ENCODE results near the gene IWS1.
"Not testable (repeated sequence)": the region's sequence is repeated elsewhere in the genome, so short reads cannot be mapped to it uniquely, and the experiment has no call there.

The IWS1 gene

GRCh38 chr2:127528487-127528886, 2.2 kb upstream of the IWS1 start:
- DNase-seq = no peak

- peak in 1 of 56 donors; percentile 59 for DNase-seq
Measured at GRCh38 chr2:127527001-127527804, 914 bp upstream of the IWS1 start.

DNA sequence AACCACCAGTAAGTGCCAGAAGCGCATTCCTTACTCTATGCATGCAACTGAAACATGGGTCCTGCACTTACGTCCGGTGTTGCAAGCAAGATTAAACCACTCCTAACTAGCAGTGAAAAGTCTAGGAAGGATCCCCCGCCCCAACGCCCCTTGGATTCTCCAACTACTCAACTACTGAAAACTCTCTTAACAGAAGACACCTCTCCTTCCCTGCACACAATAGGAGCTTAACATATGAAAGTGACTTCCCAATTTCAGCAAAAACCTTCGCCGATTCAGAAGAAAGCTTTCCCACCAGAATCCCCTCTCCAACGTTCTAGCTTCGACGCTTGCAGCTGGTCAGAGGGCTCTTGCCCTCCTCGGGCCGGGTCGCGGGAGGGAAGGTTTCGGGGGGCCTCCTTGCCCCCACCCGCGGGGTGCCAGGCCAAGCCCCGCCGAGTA, 578 bp downstream of the IWS1 start:
- DNase-seq = peak in 2 of 56 donors; percentile 37 to 56

DNA sequence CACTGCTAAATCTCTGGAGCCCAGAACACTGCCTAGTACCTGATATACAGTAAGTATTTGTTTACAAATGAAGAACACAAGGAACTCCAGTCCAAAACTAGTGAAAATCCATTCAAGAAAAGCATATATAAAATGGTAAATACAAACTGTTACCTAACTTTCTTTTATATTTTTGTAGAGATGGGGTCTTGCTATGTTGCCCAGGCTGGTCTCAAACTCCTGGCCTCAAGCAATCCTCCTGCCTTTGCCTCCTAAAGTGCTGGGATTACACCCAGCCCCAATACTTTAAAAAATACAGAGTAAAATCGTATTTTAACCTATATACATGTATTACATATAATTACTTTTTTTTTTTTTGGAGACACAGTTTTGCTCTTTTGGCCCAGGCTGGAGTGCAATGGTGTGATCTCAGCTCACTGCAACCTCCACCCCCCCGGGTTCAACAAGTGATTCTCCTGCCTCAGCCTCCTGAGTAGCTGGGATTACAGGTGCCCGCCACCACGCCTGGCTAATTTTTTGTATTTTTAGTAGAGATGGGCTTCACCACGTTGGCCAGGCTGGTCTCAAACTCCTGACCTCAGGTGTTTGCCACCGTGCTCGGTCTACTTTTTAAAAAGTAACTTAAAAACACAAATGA, 2.0 kb downstream of the IWS1 start:
- not testable (repeated sequence) for DNase-seq

DNA sequence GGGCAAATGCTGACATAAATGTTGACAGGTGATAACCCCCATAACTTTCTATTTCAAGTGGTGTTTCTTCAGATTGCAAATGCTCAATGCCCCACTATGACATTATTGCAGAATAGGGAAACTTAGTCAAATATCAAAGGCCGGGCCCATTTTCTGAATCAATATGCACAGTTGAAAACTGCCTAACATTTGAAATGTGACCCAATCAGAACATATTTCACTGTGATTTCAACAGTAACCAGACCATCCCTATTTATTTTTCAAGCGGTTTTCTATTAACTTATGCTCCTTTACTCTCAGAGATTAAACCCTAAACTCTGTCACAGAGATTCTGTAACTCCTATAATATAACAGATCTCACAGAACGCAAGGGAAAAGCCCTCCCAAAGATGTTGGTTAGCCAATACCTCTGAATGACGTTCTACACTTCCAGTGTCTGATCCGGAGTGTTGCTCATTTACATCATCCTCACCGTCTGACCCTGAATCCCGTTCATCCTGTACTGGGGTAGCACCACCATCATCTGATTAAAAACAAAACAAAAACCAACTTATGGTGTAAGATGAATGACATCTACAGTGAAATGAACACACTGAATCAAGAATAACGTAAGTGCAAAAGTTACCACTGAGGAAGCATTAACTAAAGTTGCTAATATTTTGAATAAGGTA, 2.9 kb downstream of the IWS1 start:
- DNase-seq = no peak

- DNase-seq = no peak
Measured at GRCh38 chr2:127520424-127520823, 5.9 kb downstream of the IWS1 start.

- DNase-seq = no peak
Measured at GRCh38 chr2:127517465-127517864, 8.8 kb downstream of the IWS1 start.

DNA sequence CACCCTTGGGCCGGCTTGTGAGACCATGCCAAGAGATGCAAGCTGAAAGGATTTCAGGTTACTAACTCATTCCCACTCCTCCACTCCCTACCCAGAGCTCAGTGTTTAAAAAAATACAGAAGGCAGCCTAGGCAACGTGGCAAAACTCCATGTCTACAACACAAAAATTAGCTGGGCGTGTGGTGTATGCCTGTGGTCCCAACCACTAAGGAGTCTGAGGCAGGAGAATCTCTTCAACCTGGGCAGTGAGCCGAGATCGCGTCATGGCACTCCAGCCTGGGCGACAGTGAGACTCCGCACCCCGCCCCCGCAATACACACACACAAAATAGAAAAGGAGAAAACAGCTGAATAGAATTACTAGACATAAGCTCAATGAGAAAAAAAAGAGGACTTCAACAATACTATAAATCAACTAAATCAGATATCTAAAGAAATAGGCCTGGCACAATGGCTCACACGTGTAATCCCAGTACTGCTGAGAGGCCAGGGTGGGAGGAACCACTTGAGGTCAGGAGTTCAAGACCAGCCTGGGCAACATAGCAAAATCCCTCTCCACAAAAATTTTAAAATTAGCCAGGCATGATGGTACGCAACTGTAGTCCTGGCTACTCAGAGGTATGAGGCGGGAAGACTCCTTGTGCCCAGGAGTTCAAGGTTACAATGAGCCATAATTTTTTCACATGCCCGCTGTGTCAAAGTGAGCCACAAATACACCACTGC, 10.1 kb downstream of the IWS1 start:
- peak in 46 of 56 donors; percentile 8 to 85 (median 45) for DNase-seq

GRCh38 chr2:127515383-127515915, 10.8 kb downstream of the IWS1 start:
- peak in 1 of 56 donors; percentile 48 for DNase-seq

DNA sequence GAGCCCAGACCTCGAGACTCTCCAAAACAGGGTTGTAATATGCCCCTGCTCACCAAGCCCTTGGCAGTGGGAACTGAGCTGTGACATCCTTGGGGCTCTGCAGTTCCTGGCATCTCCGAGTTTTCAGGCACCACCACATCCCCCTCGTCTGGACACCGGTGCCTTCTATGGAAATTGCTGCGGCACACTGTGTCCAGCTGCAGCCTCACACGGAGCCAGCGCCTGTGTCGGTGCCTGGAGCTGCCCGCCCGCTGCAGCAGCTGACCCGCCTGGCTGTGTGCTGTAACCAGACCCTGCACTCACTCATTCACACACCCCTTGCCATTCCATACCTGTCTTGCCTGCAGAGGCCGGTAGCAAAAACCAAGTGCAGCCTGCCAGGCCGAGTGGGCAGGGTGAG, 11.8 kb downstream of the IWS1 start:
- peak in 45 of 56 donors; percentile 13 to 82 (median 57) for DNase-seq

DNA sequence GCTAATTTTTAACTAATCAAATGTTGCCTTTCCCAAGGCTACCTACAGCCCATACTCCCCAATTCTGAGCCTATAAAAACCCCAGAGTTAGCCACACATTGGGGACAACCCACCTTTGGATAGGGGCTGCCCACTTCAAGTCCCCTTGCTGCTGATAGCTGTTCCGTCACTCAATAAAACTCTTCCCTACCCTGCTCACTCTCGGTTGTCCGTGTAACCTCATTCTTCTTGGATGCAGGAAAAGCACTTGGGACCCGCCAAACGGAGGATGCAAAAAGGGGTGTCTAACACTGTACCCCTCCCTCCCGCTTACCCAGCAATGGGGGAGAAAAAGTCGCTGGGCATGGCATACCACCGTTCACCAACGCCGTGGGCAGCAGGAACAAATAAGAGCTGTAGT, 12.2 kb downstream of the IWS1 start:
- DNase-seq = peak in 1 of 56 donors; percentile 53

GRCh38 chr2:127512362-127512761, 13.9 kb downstream of the IWS1 start:
- no peak for DNase-seq

DNA sequence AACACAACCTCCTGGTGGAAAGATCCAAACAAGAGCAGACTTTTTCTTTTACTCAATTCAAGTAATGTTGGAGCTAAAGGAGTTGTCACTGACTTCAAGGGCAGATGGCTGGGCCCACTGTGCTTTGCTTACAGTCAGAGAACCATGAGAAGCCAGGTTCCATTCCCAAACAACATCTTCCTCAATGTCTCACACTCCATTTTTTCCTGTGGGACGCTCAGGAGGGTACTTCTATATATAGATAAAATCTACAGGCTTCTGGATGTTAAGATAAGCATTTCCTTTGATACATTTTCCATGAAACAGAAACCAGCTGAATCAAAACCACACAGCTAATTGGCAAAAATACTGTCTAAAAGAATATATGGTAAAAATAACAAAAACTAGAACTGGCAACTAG, 14.4 kb downstream of the IWS1 start:
- no peak for DNase-seq

- no peak for DNase-seq
Measured at GRCh38 chr2:127511090-127511695, 15.1 kb downstream of the IWS1 start.

DNA sequence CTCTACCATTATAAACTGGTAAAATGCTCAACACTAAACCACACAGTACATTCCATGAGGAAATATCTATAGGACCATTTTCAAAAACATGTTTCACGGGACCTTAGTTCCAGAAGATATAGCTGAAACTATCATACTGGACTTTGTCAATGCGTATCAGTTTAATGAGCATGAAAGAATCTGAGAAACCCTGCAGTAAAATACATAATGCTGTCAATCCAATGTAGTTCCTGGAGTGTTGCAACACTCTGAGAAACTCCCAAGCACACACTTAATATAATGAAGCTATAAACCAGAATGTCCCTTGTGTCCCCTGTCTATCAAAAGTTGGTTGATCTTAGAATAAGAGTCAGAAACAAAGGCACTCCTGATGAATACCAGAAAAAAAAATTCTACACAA, 16.2 kb downstream of the IWS1 start:
- DNase-seq = no peak

GRCh38 chr2:127508631-127509034, 17.7 kb downstream of the IWS1 start:
- peak in 43 of 56 donors; percentile 12 to 87 (median 44) for DNase-seq

DNA sequence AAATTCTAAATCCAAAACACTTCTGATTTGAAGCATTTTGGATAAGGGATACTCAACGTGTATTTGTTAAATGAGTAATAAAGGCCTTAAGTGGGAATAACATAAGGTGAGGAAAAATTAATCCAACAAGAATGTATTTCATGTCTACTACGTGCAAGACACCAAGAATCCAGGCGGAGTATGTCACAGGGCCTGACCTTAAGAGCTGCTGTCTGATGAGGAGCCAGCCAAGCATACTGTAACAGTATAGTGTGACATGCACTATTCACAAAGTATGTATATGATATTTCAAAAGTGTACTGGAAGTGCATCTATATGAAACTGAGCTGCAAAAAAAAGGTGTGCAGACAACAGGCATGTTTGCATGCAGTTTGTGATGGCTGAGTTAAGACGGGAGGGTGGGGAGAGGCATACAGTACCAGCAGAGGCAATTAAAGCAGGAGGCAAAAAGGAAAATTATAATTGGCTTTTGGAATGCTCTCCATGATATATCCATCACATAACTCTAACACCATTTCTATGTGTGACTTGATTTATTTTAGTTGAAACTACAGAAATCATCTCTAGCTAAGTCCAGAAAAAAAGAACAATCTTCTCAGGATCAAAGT, 18.2 kb downstream of the IWS1 start:
- DNase-seq = no peak

DNA sequence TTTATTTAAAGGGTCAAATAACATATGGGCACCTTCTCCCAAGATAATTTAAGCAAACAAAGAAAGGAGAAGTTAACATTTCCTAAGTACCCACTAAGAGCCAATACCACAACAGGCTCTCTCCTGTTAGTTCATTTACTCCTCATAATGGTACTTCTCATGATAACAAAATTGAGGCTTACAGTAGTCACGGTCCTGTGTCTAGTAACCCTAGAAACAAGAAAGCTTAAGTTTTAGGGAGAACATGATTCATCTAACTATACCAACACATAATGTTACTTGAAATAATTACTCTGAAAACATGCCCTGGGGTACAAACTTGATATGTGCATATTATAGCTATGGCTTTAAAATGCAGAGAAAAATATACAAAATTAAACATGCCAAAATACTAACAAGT, 19.8 kb downstream of the IWS1 start:
- DNase-seq = no peak

DNA sequence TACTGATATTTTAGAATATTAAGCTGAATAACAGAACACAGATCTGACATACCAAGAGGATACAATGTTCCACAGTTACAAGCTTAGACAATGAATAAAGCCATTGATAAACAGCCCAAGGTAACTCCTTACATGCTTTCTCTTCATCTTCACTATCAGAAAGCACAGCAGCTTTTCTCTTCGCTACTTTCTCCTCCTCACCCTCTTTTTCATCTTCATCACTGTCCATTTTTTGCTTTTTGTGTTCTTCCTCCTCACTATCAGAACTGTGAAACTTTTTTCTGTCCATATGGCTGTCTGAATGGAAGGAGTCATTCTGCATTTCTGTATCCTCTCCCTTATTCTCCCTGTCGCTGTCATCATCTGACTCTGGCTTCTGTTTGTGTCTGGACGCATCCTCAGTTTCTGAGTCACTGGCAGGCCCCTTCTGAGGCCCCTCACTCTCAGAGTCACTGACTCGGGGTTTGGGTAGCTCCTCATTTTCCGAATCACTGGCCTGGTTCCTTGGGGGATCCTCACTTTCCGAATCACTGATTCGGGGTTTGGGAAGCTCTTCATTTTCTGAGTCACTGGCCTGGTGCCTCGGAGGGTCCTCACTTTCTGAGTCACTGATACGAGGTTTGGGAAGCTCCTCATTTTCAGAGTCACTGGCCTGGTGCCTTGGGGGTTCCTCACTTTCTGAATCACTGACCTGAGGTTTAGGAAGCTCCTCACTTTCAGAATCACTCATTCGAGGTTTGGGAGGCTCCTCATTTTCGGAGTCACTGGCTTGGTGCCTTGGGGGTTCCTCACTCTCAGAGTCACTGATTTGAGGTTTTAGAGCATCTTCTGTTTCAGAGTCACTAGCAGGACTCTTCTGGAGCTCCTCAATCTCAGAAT, 21.5 kb downstream of the IWS1 start:
- DNase-seq = peak in 1 of 56 donors; percentile 3

Data from nucleus accumbens (tissue), 56 donors.